HCT116 (cell line): ENCODE results near the gene YEATS4.

Experiments used
- CTCF ChIP-seq, 3 experiments: fragments of 200-600 bp in 1 of 3; sonication (generic) in 1 of 3; IDR thresholded peaks in 2 of 3; conservative IDR thresholded peaks in 1 of 3; 2 replicates each; pipeline ENCODE4 v1.5.1; 2012 to 2017; ENCODE audit warnings: low read depth in 2 of 3, low read length in 2 of 3, antibody characterized with exemption in 1 of 3, borderline replicate concordance in 1 of 3, control low read depth in 1 of 3, mild to moderate bottlenecking in 1 of 3, mixed read lengths in 1 of 3, mixed run types in 1 of 3, moderate library complexity in 1 of 3; ENCODE audit not compliant: insufficient read depth in 1 of 3
- EGR1 ChIP-seq: IDR thresholded peaks from 2 replicates; pipeline ENCODE4 v1.6.1; 2012; ENCODE audit warnings: low read depth
- ELF1 ChIP-seq: IDR thresholded peaks from 2 replicates; pipeline ENCODE4 v1.6.1; 2012; ENCODE audit warnings: low read depth, borderline replicate concordance
- EZH2phosphoT487 ChIP-seq: fragments of 200-600 bp; IDR thresholded peaks from 2 replicates; pipeline ENCODE4 v1.6.1; 2018; ENCODE audit warnings: antibody characterized with exemption, borderline replicate concordance
- MAX ChIP-seq: IDR thresholded peaks from 2 replicates; pipeline ENCODE4 v1.6.1; 2012
- POLR2A ChIP-seq: IDR thresholded peaks from 2 replicates; pipeline ENCODE4 v1.7.0; 2011; ENCODE audit warnings: borderline replicate concordance; ENCODE audit not compliant: insufficient read depth, insufficient read length; ENCODE audit errors: extremely low read depth
- POLR2AphosphoS5 ChIP-seq: IDR thresholded peaks from 2 replicates; pipeline ENCODE4 v1.6.1; 2011; ENCODE audit warnings: mild to moderate bottlenecking, low read depth, low read length, moderate library complexity
- REST ChIP-seq: IDR thresholded peaks from 2 replicates; pipeline ENCODE4 v1.6.1; 2012; ENCODE audit warnings: low read depth
- ZBTB33 ChIP-seq: IDR thresholded peaks from 2 replicates; pipeline ENCODE4 v1.6.1; 2011; ENCODE audit warnings: mild to moderate bottlenecking, low read length, moderate library complexity; ENCODE audit not compliant: insufficient replicate concordance; ENCODE audit errors: extremely low read depth

- TF ChIP-seq POLR2AphosphoS5 (no peak), EZH2phosphoT487 (no peak), CTCF (IDR thresholded peaks at IDR 0.05 in 2 of 3, conservative IDR thresholded peaks at IDR 0.05 in 1 of 3; ENCODE audit: borderline replicate concordance in 1 of 3, insufficient read depth in 1 of 3, low read depth in 2 of 3, low read length in 2 of 3) (no peak), ELF1 (no peak), MAX (no peak), POLR2A (no peak), REST (no peak), ZBTB33 (no peak), EGR1 (no peak)
Measured at GRCh38 chr12:69321351-69321750, 38.2 kb upstream of the YEATS4 start.
